Effector memory CD8-positive, alpha-beta T cell (primary cell): ENCODE measurements around the gene CCDC68.

Experiments used
- ATAC-seq: fragments of 150-1000 bp; cut with Tn5 transposase; replicated peaks from 2 replicates; pipeline ENCODE4 v1.10.0; 2021; ENCODE audit warnings: mild to moderate bottlenecking, moderate library complexity
- DNase-seq, 3 experiments: peaks; one replicate each; pipeline ENCODE4 v3.0.0; 2021
- H3K27ac Mint-ChIP-seq, 2 donors: one replicate each; pipeline ENCODE4 v1.8.0; 2022; ENCODE audit warnings: mild to moderate bottlenecking in 2 of 2, mixed read lengths in 2 of 2, moderate library complexity in 2 of 2
- H3K27me3 Mint-ChIP-seq, 2 donors: one replicate each; pipeline ENCODE4 v1.8.0; 2022; ENCODE audit warnings: mixed read lengths in 2 of 2
- H3K36me3 Mint-ChIP-seq: one replicate; pipeline ENCODE4 v1.8.0; 2022; ENCODE audit warnings: mild to moderate bottlenecking, moderate library complexity, mixed read lengths; ENCODE audit not compliant: insufficient read depth
- H3K4me1 Mint-ChIP-seq, 2 donors: one replicate each; pipeline ENCODE4 v1.8.0; 2022; ENCODE audit warnings: low read depth in 2 of 2, mixed read lengths in 2 of 2
- H3K4me3 Mint-ChIP-seq, 2 donors: one replicate each; pipeline ENCODE4 v1.8.0; 2022; ENCODE audit warnings: mild to moderate bottlenecking in 2 of 2, mixed read lengths in 2 of 2, moderate library complexity in 2 of 2
- H3K9me3 Mint-ChIP-seq, 2 donors: one replicate each; pipeline ENCODE4 v1.8.0; 2022; ENCODE audit warnings: mixed read lengths in 2 of 2
- total RNA-seq, 9 experiments: gene quantifications; one replicate each; lab custom pipeline; 2026; lab: John Stamatoyannopoulos, UW

The CCDC68 gene
- 0 to 0.42 (median 0) reads per million in 9 experiments for total RNA-seq

GRCh38 chr18:54958704-54959625 lies at the start of gene CCDC68:
TSS of gene CCDC68 (minus strand) at chr18:54959461. CDS start at chr18:54942791, 16,670 bp downstream.
- no peak for DNase-seq
- Mint-ChIP-seq H3K27me3 (peaks cover 40 to 63% of the 10 kb centered on the region in 2 donors), H3K36me3 (no peaks in the 10 kb centered on the region)

GRCh38 chr18:55007602-55008001 lies 48.3 kb upstream of the CCDC68 start:
- H3K36me3 Mint-ChIP-seq, result no peaks in the 10 kb centered on the region
- no peak for DNase-seq
- H3K27ac Mint-ChIP-seq, result no peak overlapping the region
- no peaks in the 10 kb centered on the region for H3K4me1 Mint-ChIP-seq
- H3K4me3 Mint-ChIP-seq, result no peak overlapping the region
- H3K27me3 Mint-ChIP-seq, result peaks cover 16 to 21% of the 10 kb centered on the region in 2 donors
- H3K9me3 Mint-ChIP-seq, result no peaks in the 10 kb centered on the region
- no peak for ATAC-seq

More at GRCh38 chr18:54958704-54959625, at the start of gene CCDC68:
- Mint-ChIP-seq H3K4me3 (peak within 1 kb of the TSS in 1 of 2 donors; percentile 59), H3K27ac (no peak within 1 kb of the TSS), H3K9me3 (no peaks in the 10 kb centered on the region), H3K4me1 (peaks cover 0 to 6% of the 10 kb centered on the region in 2 donors)
- ATAC-seq, result no peak

- Mint-ChIP-seq H3K27ac (no peak overlapping the region), H3K36me3 (no peaks in the 10 kb centered on the region), H3K4me1 (no peaks in the 10 kb centered on the region), H3K4me3 (no peak overlapping the region), H3K27me3 (peaks cover 12 to 38% of the 10 kb centered on the region in 2 donors), H3K9me3 (no peaks in the 10 kb centered on the region)
- ATAC-seq (no peak), DNase-seq (no peak)
These were observed 44.4 kb upstream of the CCDC68 start for GRCh38 chr18:55003695-55004094.

- Mint-ChIP-seq H3K4me3 (no peak overlapping the region), H3K27me3 (peaks cover 12 to 30% of the 10 kb centered on the region in 2 donors), H3K4me1 (no peaks in the 10 kb centered on the region), H3K9me3 (no peaks in the 10 kb centered on the region), H3K36me3 (no peaks in the 10 kb centered on the region), H3K27ac (no peak overlapping the region)
- ATAC-seq (no peak), DNase-seq (no peak)
These were observed 43.0 kb upstream of the CCDC68 start for GRCh38 chr18:55002261-55002660.

- Mint-ChIP-seq H3K27ac (no peak overlapping the region), H3K36me3 (no peaks in the 10 kb centered on the region), H3K9me3 (no peaks in the 10 kb centered on the region), H3K27me3 (peaks cover 12 to 30% of the 10 kb centered on the region in 2 donors), H3K4me3 (no peak overlapping the region), H3K4me1 (no peaks in the 10 kb centered on the region)
- DNase-seq (no peak), ATAC-seq (no peak)
These were observed 42.2 kb upstream of the CCDC68 start for GRCh38 chr18:55001394-55002024.

GRCh38 chr18:55000529-55000928 lies 41.3 kb upstream of the CCDC68 start:
- H3K27ac Mint-ChIP-seq, result no peak overlapping the region
- ATAC-seq (no peak), DNase-seq (no peak)
- peaks cover 11 to 30% of the 10 kb centered on the region in 2 donors for H3K27me3 Mint-ChIP-seq
- no peaks in the 10 kb centered on the region for H3K9me3 Mint-ChIP-seq
- H3K4me1 Mint-ChIP-seq, result no peaks in the 10 kb centered on the region
- H3K4me3 Mint-ChIP-seq, result no peak overlapping the region
- H3K36me3 Mint-ChIP-seq, result no peaks in the 10 kb centered on the region

- no peak for ATAC-seq
- H3K9me3 Mint-ChIP-seq, result no peaks in the 10 kb centered on the region
- H3K27me3 Mint-ChIP-seq, result peaks cover 7 to 19% of the 10 kb centered on the region in 2 donors
- no peak overlapping the region for H3K27ac Mint-ChIP-seq
- H3K36me3 Mint-ChIP-seq, result no peaks in the 10 kb centered on the region
- no peak overlapping the region for H3K4me3 Mint-ChIP-seq
- DNase-seq, result no peak
- H3K4me1 Mint-ChIP-seq, result no peaks in the 10 kb centered on the region
These were observed 39.8 kb upstream of the CCDC68 start for GRCh38 chr18:54999016-54999415.

GRCh38 chr18:54995421-54996143 lies 36.3 kb upstream of the CCDC68 start:
- Mint-ChIP-seq H3K9me3 (no peaks in the 10 kb centered on the region), H3K36me3 (no peaks in the 10 kb centered on the region), H3K27me3 (peaks cover 15 to 21% of the 10 kb centered on the region in 2 donors), H3K27ac (no peak overlapping the region), H3K4me3 (no peak overlapping the region), H3K4me1 (no peaks in the 10 kb centered on the region)
- DNase-seq (no peak), ATAC-seq (no peak)

GRCh38 chr18:54991981-54992380 lies 32.7 kb upstream of the CCDC68 start:
- Mint-ChIP-seq H3K27ac (no peak overlapping the region), H3K4me3 (no peak overlapping the region), H3K9me3 (no peaks in the 10 kb centered on the region), H3K27me3 (peaks cover 12% of the 10 kb centered on the region in 2 donors), H3K36me3 (no peaks in the 10 kb centered on the region), H3K4me1 (no peaks in the 10 kb centered on the region)
- DNase-seq (no peak), ATAC-seq (no peak)

GRCh38 chr18:54984908-54985307 lies 25.6 kb upstream of the CCDC68 start:
- no peak for ATAC-seq
- Mint-ChIP-seq H3K27me3 (peaks cover 7 to 18% of the 10 kb centered on the region in 2 donors), H3K4me3 (no peak overlapping the region), H3K27ac (no peak overlapping the region), H3K4me1 (no peaks in the 10 kb centered on the region), H3K9me3 (no peaks in the 10 kb centered on the region), H3K36me3 (peaks cover 3% of the 10 kb centered on the region)
- DNase-seq, result no peak

GRCh38 chr18:54983791-54984190 lies 24.5 kb upstream of the CCDC68 start:
- Mint-ChIP-seq H3K4me1 (no peaks in the 10 kb centered on the region), H3K27ac (no peak overlapping the region), H3K9me3 (no peaks in the 10 kb centered on the region), H3K4me3 (no peak overlapping the region), H3K27me3 (peaks cover 10 to 18% of the 10 kb centered on the region in 2 donors), H3K36me3 (peaks cover 3% of the 10 kb centered on the region)
- ATAC-seq (no peak), DNase-seq (no peak)

- Mint-ChIP-seq H3K27me3 (peaks cover 10 to 23% of the 10 kb centered on the region in 2 donors), H3K4me3 (no peak overlapping the region), H3K4me1 (no peaks in the 10 kb centered on the region), H3K36me3 (peaks cover 3% of the 10 kb centered on the region), H3K27ac (no peak overlapping the region), H3K9me3 (no peaks in the 10 kb centered on the region)
- DNase-seq, result peak in 1 of 3 experiments; percentile 1
- peak; percentile 58 for ATAC-seq
These were observed 23.9 kb upstream of the CCDC68 start for GRCh38 chr18:54983041-54983686.

- no peaks in the 10 kb centered on the region for H3K9me3 Mint-ChIP-seq
These were observed 21.8 kb upstream of the CCDC68 start for GRCh38 chr18:54981076-54981475.

More at GRCh38 chr18:54981076-54981475, 21.8 kb upstream of the CCDC68 start:
- Mint-ChIP-seq H3K36me3 (peaks cover 3% of the 10 kb centered on the region), H3K4me3 (no peak overlapping the region), H3K4me1 (no peaks in the 10 kb centered on the region), H3K27ac (no peak overlapping the region), H3K27me3 (peaks cover 10 to 23% of the 10 kb centered on the region in 2 donors)
- no peak for DNase-seq
- no peak for ATAC-seq
